Ammon's horn (tissue), 1 donor: ENCODE data around the gene ARL3.
A peak's percentile ranks its signal among the peaks of the same experiment; 100 is the strongest.

Experiments
- DNase-seq: peaks from one replicate; pipeline ENCODE4 v3.0.0-alpha.2; 2016; ENCODE audit warnings: low spot score

ARL3 gene

GRCh38 chr10:102651455-102652169 lies 62.6 kb downstream of the ARL3 start:
- no peak for DNase-seq

DNA sequence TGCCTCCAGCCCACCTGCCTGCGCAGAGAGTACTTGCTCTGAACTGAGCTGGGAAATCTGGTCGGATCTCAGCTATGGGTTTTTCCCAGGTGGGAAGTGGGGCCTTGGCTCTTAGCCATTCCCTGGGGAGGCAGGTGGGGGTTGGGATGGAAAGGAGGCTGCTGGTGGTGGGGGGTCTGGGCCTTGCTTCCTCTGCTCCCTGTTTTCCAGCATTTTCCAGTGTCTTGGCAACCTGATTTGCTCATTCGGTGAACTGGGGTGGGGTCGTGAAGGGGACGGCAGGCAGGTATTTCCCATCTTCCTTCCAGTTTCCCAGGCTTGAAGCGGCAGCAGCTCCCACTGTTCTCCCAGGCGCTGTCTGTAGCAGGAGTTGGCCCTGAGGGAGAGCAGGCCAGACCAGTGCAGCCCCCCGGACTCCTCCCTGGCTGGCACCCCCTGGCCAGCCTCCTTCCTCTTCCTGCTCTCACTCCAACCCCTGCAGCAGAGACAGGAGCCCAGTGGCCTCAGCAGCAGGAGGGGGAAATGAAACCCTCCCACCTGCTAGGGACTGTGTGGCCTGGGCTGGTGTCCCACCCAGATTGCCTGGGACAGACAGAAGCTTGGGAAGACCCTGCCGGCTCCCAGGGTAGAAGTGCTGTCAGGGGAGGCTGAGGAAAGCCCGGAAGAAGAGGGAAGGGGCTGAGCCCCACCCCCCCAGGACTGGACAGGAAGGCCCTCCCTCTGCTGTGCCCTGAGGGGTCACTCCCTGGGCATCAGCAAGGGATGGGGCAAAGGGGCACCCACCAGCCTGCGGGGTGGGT lies 63.3 kb downstream of the ARL3 start:
- DNase-seq = peak; percentile 29

DNA sequence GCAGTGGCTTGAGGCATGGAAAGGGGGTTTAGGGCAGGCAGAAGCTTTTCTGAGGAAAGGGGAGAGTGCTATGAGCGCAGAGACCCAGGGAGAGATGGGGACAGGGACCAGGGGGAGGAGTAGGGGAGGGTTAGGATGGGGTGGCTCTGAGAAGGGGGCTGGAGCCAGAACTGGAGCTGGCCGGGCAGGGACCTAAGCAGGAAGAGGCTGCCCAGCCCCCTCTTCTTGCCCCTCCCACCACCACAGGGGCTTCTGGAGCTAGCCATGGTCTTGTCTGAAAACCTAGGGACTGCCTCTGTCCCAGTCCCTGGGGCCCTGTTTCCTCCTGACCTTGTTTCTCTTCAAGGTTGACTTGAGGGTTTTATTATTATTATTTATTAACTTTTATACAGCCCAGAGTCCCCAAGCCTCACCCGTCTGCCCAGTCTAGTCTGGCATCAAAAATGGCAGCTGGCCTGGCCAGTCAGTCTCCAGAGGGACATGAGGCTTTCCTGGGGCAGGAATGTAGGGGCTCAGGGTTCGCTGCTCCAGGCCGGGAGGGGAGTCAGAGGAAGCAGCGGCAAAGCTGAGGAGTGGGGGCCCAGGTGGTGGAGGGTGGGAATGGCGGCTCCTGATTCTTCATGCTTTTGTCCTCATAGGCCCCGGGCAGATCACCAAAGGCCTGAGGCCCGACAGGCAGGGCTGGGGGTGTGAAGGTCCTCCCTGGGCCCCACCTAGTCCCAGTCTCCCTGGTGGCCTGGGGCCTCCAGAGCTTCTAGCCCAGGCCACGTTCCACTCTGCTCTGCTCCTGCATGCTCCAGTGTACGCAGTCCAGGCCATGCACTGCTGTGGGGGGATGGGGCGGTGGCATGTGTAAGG lies 64.2 kb downstream of the ARL3 start:
- no peak for DNase-seq

GRCh38 chr10:102648889-102649796 lies 65.1 kb downstream of the ARL3 start:
- DNase-seq = peak; percentile 84

DNA sequence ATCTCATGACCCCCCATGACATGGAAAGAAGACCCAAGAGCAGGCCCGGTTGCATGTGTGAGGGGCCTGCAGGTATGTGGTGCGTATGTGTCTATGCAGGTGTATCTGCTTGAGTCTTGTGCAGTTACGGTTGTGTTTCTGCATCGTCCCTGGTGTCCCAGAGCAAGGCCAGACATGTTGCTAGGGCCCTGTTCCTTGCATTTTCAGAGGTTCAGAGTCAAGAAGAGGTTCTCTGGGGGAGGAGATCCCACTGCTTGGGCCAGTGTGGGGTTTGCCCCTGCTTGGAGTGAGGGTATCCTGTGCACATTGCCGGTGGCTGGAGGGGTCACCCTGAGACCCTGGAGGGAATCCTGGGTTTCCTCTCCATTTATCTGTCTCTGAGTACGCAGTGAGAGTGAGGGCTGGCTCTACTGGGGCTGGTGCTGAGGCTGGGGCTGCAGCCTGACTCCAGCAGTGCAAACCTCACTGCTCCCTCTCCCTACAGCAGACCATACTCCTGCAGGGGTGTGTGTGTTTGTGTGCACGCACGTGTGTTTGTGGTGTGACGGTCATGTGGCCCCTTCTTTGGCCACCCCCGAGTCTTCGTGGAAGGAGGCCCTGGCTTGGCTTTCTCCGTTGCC lies 65.8 kb downstream of the ARL3 start:
- no peak for DNase-seq

- DNase-seq = no peak
Observed at GRCh38 chr10:102647443-102648268, 66.5 kb downstream of the ARL3 start.

GRCh38 chr10:102646610-102647442 lies 67.4 kb downstream of the ARL3 start:
- DNase-seq = peak; percentile 60

DNA sequence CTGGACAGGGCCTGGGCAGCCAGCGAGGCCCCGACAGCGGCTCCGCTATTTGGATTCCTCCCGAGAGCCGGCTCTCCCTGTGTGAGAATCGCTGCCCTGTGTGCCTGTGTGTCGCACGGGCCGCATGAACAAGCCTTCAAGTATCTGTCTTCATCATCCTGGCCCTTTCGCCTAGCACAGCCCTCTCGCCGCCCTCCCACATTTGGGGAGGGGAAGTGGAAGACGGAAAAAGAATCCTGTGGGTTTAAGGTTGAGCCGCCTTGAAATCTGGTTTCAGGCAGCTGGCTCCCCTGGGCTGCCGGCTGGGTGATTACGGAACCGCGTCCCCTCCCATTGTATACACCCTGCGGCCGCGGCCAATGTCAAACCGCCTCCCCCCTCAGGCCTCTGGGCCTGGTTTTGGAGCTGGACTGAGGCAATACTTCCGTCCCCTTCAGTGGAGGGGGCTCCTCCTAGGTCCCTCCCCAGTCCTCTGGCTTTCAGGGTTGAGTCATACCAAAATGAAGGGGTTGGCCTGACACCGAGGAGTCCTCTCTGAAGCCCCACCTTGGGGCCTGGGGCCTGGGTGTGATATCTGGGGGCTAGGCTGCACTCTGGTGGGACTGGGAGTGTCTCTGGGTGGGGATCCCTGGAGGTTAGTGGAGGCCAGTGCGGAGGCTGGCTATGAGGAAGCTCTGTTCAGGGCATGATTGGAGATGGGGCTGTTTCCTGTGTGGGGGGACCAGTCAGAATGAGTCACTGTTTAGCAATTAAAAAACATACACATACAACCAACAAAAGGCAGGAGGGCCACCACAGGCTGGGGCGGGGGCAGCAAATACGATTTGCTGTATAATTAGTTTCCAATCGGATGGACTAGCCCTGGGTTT lies 68.2 kb downstream of the ARL3 start:
- peak; percentile 77 for DNase-seq

DNA sequence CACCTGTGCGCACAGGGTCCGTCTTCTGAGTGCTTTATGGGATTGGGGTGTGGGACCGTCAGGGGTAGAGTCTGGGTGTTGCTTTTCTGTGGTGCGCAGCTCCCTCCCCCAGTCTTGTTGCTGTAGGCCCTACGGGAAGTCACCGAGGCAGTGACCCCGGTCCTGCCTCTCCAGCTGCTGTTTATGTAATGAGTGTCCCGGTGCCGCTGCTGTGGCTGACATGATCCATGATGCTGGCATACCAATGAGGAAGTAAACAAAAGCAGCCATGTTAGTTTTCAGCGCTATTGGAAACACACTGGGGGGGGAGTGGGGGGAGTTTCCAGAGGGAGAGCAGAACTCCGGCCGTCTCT lies 68.8 kb downstream of the ARL3 start:
- DNase-seq = peak; percentile 87

DNA sequence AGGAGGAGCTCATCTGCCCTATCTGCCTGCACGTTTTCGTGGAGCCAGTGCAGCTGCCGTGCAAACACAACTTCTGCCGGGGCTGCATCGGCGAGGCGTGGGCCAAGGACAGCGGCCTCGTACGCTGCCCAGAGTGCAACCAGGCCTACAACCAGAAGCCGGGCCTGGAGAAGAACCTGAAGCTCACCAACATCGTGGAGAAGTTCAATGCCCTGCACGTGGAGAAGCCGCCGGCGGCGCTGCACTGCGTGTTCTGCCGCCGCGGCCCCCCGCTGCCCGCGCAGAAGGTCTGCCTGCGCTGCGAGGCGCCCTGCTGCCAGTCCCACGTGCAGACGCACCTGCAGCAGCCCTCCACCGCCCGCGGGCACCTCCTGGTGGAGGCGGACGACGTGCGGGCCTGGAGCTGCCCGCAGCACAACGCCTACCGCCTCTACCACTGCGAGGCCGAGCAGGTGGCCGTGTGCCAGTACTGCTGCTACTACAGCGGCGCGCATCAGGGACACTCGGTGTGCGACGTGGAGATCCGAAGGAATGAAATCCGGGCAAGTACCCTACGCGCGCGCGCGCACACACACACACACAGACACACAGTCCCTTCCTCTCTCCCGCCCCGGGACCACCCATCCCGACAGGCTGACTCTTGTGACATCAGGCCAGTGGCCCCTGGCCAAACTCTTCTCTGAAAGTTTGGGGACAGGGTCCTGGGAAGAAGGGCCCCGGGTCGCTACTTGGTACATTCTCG lies 69.4 kb downstream of the ARL3 start:
- DNase-seq = peak; percentile 81

DNA sequence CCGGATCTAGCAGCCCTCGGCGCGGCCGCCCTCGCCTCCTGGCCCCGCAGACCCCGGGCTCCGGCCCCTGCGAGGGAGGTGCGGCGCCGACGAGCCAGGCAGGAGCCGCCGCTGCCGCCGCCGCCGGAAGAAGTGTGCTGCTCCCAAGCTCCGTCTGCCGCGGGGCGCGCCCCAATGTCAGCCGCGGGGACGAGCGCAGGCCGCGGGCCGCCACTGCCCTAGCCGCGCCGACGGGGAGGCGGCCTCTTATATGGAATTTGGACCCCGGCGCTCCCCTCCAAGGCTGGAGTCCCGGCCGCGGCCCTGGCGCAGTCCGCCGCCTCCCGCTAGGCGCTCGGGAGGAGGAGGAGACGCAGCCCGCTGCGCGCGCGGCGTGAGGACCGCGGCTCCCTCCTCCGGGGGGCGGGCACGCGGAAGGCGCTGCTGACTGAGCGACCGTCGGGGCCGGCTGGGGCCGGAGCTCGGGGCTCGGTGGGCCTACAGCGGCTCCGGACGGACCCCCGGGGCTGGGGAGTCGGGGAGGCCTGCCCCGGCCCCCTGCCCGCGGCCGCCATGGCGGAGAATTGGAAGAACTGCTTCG lies 70.0 kb downstream of the ARL3 start, which contains the start of gene TRIM8:
TSS of gene TRIM8 (plus strand) at position 414 of the 580 bp plus-strand sequence. CDS start at position 553, 139 bp downstream.
- DNase-seq = peak; percentile 59

GRCh38 chr10:102643336-102644065 lies 70.7 kb downstream of the ARL3 start:
- peak; percentile 84 for DNase-seq

DNA sequence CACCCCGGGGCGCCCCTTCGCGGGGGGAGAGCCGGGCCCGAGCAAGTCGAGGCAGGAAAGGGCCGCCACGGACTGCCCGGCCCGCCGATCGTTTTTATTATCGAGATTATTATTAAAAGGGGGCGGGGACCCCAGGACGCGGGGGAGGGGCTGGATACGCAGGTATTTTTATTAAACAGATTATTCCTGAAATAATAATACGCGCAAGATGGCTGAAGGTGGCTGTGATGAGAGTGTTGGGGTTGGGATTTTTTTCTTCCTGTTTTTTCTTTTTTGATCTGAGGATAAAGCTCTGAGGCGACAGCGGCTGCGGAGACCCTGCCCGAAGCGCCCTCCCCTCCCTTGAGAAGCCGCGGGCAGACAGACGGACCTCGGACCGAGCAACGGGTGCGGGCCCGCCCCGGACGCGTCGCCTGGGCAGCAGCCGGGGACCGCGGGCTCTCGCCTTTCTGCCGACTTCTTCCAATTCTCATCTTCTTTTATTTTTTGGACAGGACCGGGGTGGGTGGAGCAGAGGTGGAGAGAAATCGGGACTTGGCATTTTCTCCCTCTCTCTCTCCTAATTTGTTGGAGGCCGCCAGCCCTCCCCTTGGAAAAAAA lies 71.4 kb downstream of the ARL3 start:
- DNase-seq = no peak

GRCh38 chr10:102641880-102642735 lies 72.1 kb downstream of the ARL3 start:
- DNase-seq = peak; percentile 99

- DNase-seq = no peak
Observed at GRCh38 chr10:102641402-102641801, 72.8 kb downstream of the ARL3 start.
